Measurements from ENCODE around the gene CUX1. TPM values are rescaled to one million over a fixed set of nuclear protein-coding genes. Genes with fewer than 3 reads are reported as not detected.

Gene CUX1
- total RNA-seq, 2 experiments from 2014 or later = 35.6 to 38.0 TPM

- Mint-ChIP-seq H3K27ac (no peak overlapping the region), H3K9me3 (no peaks in the 10 kb centered on the region), H3K4me3 (no peak overlapping the region), H3K4me1 (ENCODE audit: low read depth) (no peaks in the 10 kb centered on the region), H3K27me3 (no peaks in the 10 kb centered on the region), H3K36me3 (ENCODE audit: low read depth) (peaks cover 15% of the 10 kb centered on the region)
- no peaks in the 10 kb centered on the region for H3K27me3 ChIP-seq (ENCODE audit: control insufficient read depth in 1 of 2, insufficient read depth in 2 of 2, low read length in 2 of 2)
- no peaks in the 10 kb centered on the region for H3K9me3 ChIP-seq (ENCODE audit: control insufficient read depth in 1 of 2, insufficient read depth in 1 of 2, low read length in 2 of 2)
- DNase-seq (no peak), ATAC-seq (ENCODE audit: poor library complexity) (no peak)
- peaks cover 5% of the 10 kb centered on the region for H3K36me3 ChIP-seq (ENCODE audit: insufficient read depth, low read length)
- intact Hi-C loops (cut with DNase I, micrococcal nuclease) = no loop called here
- H3K27ac ChIP-seq (ENCODE audit: low read depth in 1 of 2, low read length in 2 of 2) = no peak overlapping the region
- ChIA-PET CTCF (no interaction called here), POLR2A (no interaction called here)
- no peak for TF ChIP-seq CTCF (IDR thresholded peaks at IDR 0.05)
- H3K4me1 ChIP-seq (ENCODE audit: insufficient read depth, low read length) = no peaks in the 10 kb centered on the region
- H3K4me3 ChIP-seq (ENCODE audit: low read length) = no peak overlapping the region
These were observed 399.3 kb downstream of the CUX1 start for GRCh38 chr7:102216573-102217314.

GRCh38 chr7:102220229-102220850 is 402.9 kb downstream of the CUX1 start:
- Mint-ChIP-seq H3K4me3 (no peak overlapping the region), H3K4me1 (ENCODE audit: low read depth) (no peaks in the 10 kb centered on the region), H3K36me3 (ENCODE audit: low read depth) (peaks cover 6% of the 10 kb centered on the region), H3K9me3 (no peaks in the 10 kb centered on the region), H3K27ac (no peak overlapping the region), H3K27me3 (no peaks in the 10 kb centered on the region)
- Histone ChIP-seq H3K4me1 (ENCODE audit: insufficient read depth, low read length) (no peaks in the 10 kb centered on the region), H3K9me3 (ENCODE audit: control insufficient read depth in 1 of 2, insufficient read depth in 1 of 2, low read length in 2 of 2) (no peaks in the 10 kb centered on the region), H3K4me3 (ENCODE audit: low read length) (no peak overlapping the region), H3K27ac (ENCODE audit: low read depth in 1 of 2, low read length in 2 of 2) (no peak overlapping the region), H3K27me3 (ENCODE audit: control insufficient read depth in 1 of 2, insufficient read depth in 2 of 2, low read length in 2 of 2) (no peaks in the 10 kb centered on the region), H3K36me3 (ENCODE audit: insufficient read depth, low read length) (peaks cover 5% of the 10 kb centered on the region)
- DNase-seq (no peak), ATAC-seq (ENCODE audit: poor library complexity) (no peak)
- intact Hi-C loops (cut with DNase I, micrococcal nuclease) = no loop called here
- ChIA-PET CTCF (no interaction called here), POLR2A (no interaction called here)
- TF ChIP-seq CTCF (IDR thresholded peaks at IDR 0.05) = no peak

GRCh38 chr7:102220960-102221800 is 403.8 kb downstream of the CUX1 start:
- Histone ChIP-seq H3K4me1 (ENCODE audit: insufficient read depth, low read length) (no peaks in the 10 kb centered on the region), H3K36me3 (ENCODE audit: insufficient read depth, low read length) (no peaks in the 10 kb centered on the region), H3K9me3 (ENCODE audit: control insufficient read depth in 1 of 2, insufficient read depth in 1 of 2, low read length in 2 of 2) (no peaks in the 10 kb centered on the region), H3K27ac (ENCODE audit: low read depth in 1 of 2, low read length in 2 of 2) (no peak overlapping the region), H3K27me3 (ENCODE audit: control insufficient read depth in 1 of 2, insufficient read depth in 2 of 2, low read length in 2 of 2) (no peaks in the 10 kb centered on the region), H3K4me3 (ENCODE audit: low read length) (no peak overlapping the region)
- no peaks in the 10 kb centered on the region for H3K9me3 Mint-ChIP-seq
- TF ChIP-seq CTCF (IDR thresholded peaks at IDR 0.05) = no peak
- no peak overlapping the region for H3K27ac Mint-ChIP-seq
- DNase-seq (no peak), ATAC-seq (ENCODE audit: poor library complexity) (no peak)
- CTCF ChIA-PET = interaction anchor here (0.6 kb wide), 1 partner anchor 855 kb away, joined by 3 read pairs; no protein-coding TSS in a partner anchor
- no peaks in the 10 kb centered on the region for H3K4me1 Mint-ChIP-seq (ENCODE audit: low read depth)
- no peaks in the 10 kb centered on the region for H3K27me3 Mint-ChIP-seq
- POLR2A ChIA-PET = no interaction called here
- intact Hi-C loops (cut with DNase I, micrococcal nuclease) = no loop called here
- H3K4me3 Mint-ChIP-seq = no peak overlapping the region
- H3K36me3 Mint-ChIP-seq (ENCODE audit: low read depth) = peaks cover 6% of the 10 kb centered on the region
